ENCODE results near the gene ARL8B. TPM values are rescaled to one million over a fixed set of nuclear protein-coding genes. Genes with fewer than 3 reads are reported as not detected.

Gene ARL8B
- total RNA-seq, 4 donors from 2014 or later = 22.8 to 80.2 (median 51.2) TPM

DNA sequence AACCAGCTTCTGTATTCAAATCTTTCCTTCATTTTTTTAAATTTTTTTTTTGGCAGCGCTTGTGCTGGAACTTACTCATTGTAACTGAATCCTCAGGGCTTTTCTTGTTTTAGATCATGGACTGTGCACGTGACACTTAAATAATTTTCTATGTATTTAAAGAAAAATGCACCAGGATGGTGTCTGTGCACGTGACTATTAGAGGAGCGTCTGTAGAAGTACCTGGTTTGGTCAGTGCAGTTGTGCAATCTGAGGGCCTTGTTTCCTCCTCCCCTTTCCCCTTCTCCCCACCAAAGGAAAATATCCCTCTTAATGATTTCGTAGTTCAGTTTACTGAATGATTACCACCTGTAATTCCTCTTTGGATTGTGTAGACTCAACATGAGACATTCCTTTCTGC lies 96.7 kb downstream of the ARL8B start:
- no peaks in the 10 kb centered on the region for H3K27me3 ChIP-seq
- intact Hi-C loops (cut with DNase I; ENCODE audit: low total_unique reads) = no loop called here
- H3K4me3 ChIP-seq = no peak overlapping the region
- H3K36me3 ChIP-seq = no peaks in the 10 kb centered on the region
- no peak for DNase-seq
- H3K9me3 ChIP-seq = no peaks in the 10 kb centered on the region
- TF ChIP-seq POLR2A (IDR thresholded peaks at IDR 0.05) = no peak
- TF ChIP-seq CTCF (IDR thresholded peaks at IDR 0.05) = no peak
- peaks cover 0 to 5% of the 10 kb centered on the region in 2 donors for H3K4me1 ChIP-seq
- peak overlapping the region in 1 of 2 donors; percentile 25 for H3K27ac ChIP-seq

DNA sequence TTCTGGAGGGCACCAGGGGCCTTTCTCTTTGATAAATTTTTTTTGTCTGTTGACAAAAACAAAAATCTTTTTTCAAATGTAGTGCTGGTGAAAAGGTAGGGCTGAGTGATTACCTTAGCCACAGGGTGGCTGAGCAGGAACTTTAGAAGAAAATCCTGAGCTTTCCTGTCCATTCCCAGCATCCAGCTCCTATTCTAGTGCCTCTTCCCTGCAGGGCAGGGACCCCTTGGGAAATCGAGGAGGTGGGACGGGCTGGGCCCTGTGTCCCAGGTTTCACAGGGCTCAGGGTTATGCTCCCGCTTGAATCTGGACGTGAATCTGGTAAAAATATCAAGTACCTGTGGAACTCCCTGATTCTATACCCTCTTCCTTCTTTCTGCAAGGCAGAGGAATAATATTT lies 97.1 kb downstream of the ARL8B start:
- Histone ChIP-seq H3K4me1 (peaks cover 0 to 5% of the 10 kb centered on the region in 2 donors), H3K36me3 (no peaks in the 10 kb centered on the region), H3K27ac (no peak overlapping the region), H3K27me3 (no peaks in the 10 kb centered on the region), H3K9me3 (no peaks in the 10 kb centered on the region), H3K4me3 (no peak overlapping the region)
- no peak for TF ChIP-seq POLR2A (IDR thresholded peaks at IDR 0.05)
- no peak for TF ChIP-seq CTCF (IDR thresholded peaks at IDR 0.05)
- no peak for DNase-seq
- intact Hi-C loops (cut with DNase I; ENCODE audit: low total_unique reads) = no loop called here

- DNase-seq = no peak
- no peaks in the 10 kb centered on the region for H3K36me3 ChIP-seq
- no peaks in the 10 kb centered on the region for H3K27me3 ChIP-seq
- H3K9me3 ChIP-seq = no peaks in the 10 kb centered on the region
- H3K4me3 ChIP-seq = no peak overlapping the region
- intact Hi-C loops (cut with DNase I; ENCODE audit: low total_unique reads) = no loop called here
- H3K4me1 ChIP-seq = peaks cover 0 to 5% of the 10 kb centered on the region in 2 donors
- no peak overlapping the region for H3K27ac ChIP-seq
- TF ChIP-seq POLR2A (IDR thresholded peaks at IDR 0.05) = no peak
- TF ChIP-seq CTCF (IDR thresholded peaks at IDR 0.05) = no peak
Observed at GRCh38 chr3:5220193-5220592, 98.1 kb downstream of the ARL8B start.

DNA sequence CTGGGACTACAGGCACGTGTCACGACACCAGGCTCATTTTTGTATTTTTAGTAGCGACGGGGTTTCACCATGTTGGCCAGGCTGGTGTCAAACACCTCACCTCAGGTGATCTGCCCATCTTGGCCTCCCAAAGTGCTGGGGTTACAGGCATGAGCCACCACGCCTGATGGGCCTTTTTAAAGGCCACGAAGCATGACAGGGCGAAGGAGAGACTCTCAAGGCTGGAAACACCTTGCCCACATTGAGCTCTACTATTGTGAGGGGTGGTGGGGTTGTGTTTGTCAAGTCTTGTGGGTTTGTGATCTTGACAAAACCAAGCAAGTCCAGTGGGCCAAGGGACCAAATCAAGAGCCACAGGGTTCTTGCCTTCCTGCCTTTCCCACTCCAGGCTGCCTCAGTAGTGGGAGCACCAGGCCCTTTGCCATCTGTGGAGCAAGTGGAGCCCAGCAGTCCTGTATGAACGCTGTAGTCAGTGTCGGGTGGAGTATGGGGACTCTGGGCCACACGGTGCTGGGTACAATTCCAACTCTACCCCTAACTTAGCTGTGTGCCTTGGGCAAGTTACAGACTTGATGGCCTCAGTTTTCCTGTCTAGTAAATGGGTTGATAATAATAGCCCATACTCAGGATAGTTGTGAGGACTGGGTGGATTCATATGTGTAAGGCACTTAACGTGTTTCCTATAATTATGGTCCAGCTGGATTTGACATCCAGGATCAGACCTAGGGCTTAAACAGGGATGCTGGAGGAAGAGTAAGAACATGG lies 98.8 kb downstream of the ARL8B start:
- no peak overlapping the region for H3K4me3 ChIP-seq
- intact Hi-C loops (cut with DNase I; ENCODE audit: low total_unique reads) = no loop called here
- no peak for TF ChIP-seq POLR2A (IDR thresholded peaks at IDR 0.05)
- no peak for TF ChIP-seq CTCF (IDR thresholded peaks at IDR 0.05)

DNA sequence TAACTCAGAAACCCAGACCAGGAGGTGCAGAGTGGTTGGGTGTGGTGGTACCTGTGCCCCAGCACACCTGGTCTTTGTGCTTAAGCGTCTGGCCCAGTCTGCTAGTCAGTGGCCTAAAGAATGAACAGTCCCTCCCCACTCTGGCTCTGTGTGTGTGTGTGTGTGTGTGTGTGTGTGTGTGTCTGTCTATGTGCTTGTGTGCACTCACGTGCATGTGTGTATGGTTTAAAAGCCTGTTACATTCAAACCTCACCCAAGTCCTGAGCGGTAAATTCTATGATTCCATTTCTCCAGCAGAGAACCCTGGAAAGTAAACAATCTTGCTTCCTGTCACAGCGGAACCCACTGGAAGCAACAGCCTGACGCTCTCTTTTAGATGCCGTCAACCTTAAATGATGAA lies 99.6 kb downstream of the ARL8B start:
- no peak for TF ChIP-seq POLR2A (IDR thresholded peaks at IDR 0.05)
- TF ChIP-seq CTCF (IDR thresholded peaks at IDR 0.05) = no peak
- no peak overlapping the region for H3K4me3 ChIP-seq
- no peak overlapping the region for H3K27ac ChIP-seq
- intact Hi-C loops (cut with DNase I; ENCODE audit: low total_unique reads) = no loop called here
- peaks cover 0 to 5% of the 10 kb centered on the region in 2 donors for H3K4me1 ChIP-seq
- H3K27me3 ChIP-seq = no peaks in the 10 kb centered on the region
- no peaks in the 10 kb centered on the region for H3K9me3 ChIP-seq
- no peak for DNase-seq
- H3K36me3 ChIP-seq = no peaks in the 10 kb centered on the region

More for the DNA sequence above, 98.8 kb downstream of the ARL8B start:
- Histone ChIP-seq H3K4me1 (peaks cover 0 to 5% of the 10 kb centered on the region in 2 donors), H3K36me3 (no peaks in the 10 kb centered on the region), H3K27ac (no peak overlapping the region), H3K9me3 (no peaks in the 10 kb centered on the region), H3K27me3 (no peaks in the 10 kb centered on the region)
- DNase-seq = no peak
